ENCODE results near the gene KSR1. TPM values are rescaled to one million over a fixed set of nuclear protein-coding genes. Genes with fewer than 3 reads are reported as not detected.

Gene KSR1
- polyA plus RNA-seq, 1 experiment, result 28.2 TPM

DNA sequence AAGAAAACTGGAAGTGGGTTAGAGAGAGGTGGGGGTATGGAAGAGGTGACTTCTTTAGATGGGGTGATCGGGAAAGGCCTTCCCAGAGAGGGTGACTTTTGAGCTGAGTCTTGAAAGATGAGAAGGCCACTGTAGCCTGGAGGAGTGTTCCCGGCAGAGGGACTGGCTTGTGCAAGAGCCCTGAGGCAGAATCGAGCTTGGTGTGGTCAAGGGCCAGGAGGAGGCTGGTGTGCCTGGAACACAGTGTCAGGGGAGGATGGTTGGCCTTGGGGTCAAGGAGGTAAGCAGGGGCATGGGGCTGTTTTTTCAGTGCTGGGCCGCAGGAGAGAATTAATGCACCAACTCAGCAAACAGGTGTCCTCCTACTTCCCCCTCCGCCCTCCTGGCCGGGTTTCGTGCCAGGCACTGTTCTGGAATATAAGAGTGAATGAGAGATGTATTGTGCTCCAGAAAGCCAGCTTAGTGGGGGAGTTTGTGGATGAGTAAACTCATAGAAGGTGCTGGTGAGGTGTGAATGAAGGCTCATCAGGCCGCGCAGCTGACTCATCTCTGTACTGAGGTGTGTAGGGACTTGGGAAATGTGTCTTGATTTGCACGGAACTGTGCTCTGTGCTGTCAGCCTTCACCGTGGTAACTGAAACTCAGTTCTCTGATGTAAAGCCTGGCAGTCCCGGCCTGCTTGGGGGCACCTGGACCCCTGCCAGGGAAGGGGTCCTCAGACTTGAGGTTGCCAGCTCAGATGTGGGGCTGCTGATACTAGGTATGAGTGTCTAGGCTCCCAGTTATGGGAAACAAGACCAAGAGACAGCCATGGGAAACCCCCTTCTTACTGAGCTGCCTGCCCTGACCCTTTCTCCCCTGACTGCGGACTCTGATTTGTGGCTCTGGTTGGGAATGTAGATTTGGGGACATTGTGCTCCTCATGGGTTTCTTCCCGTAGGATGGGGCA, 15.3 kb downstream of the KSR1 start:
- no peaks in the 10 kb centered on the region for H3K9me3 ChIP-seq (ENCODE audit: control insufficient read depth, insufficient read depth, low read length)
- no peaks in the 10 kb centered on the region for H3K27me3 ChIP-seq (ENCODE audit: control insufficient read depth, insufficient read depth, low read length)
- DNase-seq (ENCODE audit: low read depth, low spot score), result no peak
- H3K27ac ChIP-seq (ENCODE audit: low read depth, low read length), result peak overlapping the region; percentile 21
- TF ChIP-seq CTCF (IDR thresholded peaks at IDR 0.05; ENCODE audit: low read depth, low read length), result no peak
- H3K4me3 ChIP-seq (ENCODE audit: low read depth, low read length), result no peak overlapping the region
- POLR2A ChIA-PET, result interaction anchor here (1.2 kb wide), 1 partner anchor 13 kb away, joined by 3 read pairs; no protein-coding TSS in a partner anchor
- CTCF ChIA-PET, result interaction anchor here (1.1 kb wide), 1 partner anchor 117 kb away, joined by 3 read pairs; no protein-coding TSS in a partner anchor

DNA sequence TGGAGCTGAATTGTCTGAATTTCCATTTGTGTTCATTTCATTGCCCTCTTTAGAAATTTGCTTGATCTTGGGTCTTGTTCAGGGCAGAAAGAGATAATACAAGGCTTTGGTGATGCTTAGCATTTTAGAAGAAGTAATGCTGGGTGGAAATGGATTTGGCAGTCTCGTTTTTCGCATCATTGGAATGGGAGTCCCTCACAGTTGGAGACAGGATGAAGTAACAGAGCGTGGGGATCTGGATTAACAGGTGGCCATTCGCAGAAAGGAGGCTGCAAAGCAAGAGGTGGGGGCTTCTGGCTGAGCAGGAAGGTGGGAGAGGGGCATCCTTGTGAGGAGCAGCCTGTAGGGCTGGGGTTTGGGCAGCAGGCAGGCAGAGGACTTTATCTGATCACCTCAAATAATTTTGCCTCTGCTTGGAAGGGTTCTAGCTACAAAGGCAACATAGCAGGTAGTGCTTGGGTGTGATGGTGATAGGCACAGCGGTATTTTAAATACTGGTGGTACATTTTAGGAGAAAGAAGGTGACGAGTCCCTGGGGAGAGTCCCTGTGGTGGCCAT, 17.0 kb downstream of the KSR1 start:
- no peaks in the 10 kb centered on the region for H3K27me3 ChIP-seq (ENCODE audit: control insufficient read depth, insufficient read depth, low read length)
- CTCF ChIA-PET, result interaction anchor here (1.8 kb wide), 1 partner anchor 126 kb away, joined by 7 read pairs; no protein-coding TSS in a partner anchor
- TF ChIP-seq CTCF (IDR thresholded peaks at IDR 0.05; ENCODE audit: low read depth, low read length), result no peak
- no peak overlapping the region for H3K4me3 ChIP-seq (ENCODE audit: low read depth, low read length)
- POLR2A ChIA-PET, result no interaction called here
- no peak overlapping the region for H3K27ac ChIP-seq (ENCODE audit: low read depth, low read length)
- no peaks in the 10 kb centered on the region for H3K9me3 ChIP-seq (ENCODE audit: control insufficient read depth, insufficient read depth, low read length)
- no peak for DNase-seq (ENCODE audit: low read depth, low spot score)

DNA sequence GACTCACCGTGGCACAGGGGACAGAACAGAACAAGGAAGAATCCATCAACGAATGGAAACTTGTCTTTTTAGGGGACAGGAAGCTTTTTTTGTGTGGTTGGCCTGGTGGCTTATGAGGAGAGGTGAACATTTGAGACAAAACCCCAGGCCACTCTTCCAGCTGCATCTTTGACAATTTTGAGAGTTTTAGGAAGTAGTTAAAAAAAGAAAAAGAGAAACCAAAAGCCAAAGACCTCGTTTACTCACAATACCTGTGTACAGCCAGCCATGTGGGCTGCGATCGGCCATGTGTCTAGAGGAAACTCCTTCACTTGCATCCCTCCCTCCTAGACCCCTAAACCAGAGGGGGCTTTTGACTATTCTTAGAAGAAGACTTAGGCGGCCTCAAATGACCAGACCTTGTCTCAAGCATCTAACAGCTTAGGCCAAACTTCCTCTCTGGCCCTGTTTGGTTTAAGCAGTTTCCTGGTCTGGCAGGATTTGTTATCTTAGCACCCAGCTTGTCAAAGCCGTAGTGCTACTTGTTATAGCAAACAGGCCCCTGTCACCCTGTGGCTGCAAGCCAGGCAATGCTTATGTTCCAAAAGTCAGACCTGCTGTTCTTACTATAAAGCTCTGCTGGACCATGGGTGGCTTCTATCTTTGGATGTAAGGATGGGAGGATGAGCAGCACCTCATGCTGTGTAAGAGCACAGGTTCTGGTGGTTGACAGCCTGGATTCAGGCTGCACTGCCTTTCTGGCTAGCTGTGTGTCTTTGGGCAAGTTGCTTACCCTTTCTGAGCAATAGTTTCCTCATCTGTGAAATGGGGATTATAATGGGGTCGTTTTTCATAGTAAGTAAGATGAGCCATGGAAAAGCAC, 17.7 kb downstream of the KSR1 start:
- no peaks in the 10 kb centered on the region for H3K27me3 ChIP-seq (ENCODE audit: control insufficient read depth, insufficient read depth, low read length)
- no peaks in the 10 kb centered on the region for H3K9me3 ChIP-seq (ENCODE audit: control insufficient read depth, insufficient read depth, low read length)
- no peak for TF ChIP-seq CTCF (IDR thresholded peaks at IDR 0.05; ENCODE audit: low read depth, low read length)
- ChIA-PET POLR2A (no interaction called here), CTCF (interaction anchor here (1.8 kb wide), 1 partner anchor 125 kb away, joined by 7 read pairs; no protein-coding TSS in a partner anchor)
- H3K4me3 ChIP-seq (ENCODE audit: low read depth, low read length), result no peak overlapping the region
- no peak for DNase-seq (ENCODE audit: low read depth, low spot score)
- H3K27ac ChIP-seq (ENCODE audit: low read depth, low read length), result no peak overlapping the region

GRCh38 chr17:27475070-27475673, 18.9 kb downstream of the KSR1 start:
- no peak for TF ChIP-seq CTCF (IDR thresholded peaks at IDR 0.05; ENCODE audit: low read depth, low read length)
- CTCF ChIA-PET, result interaction anchor here (1.0 to 1.8 kb wide), 2 partner anchors 99 to 124 kb away, joined by 3 to 7 read pairs; no protein-coding TSS in a partner anchor
- no peak overlapping the region for H3K4me3 ChIP-seq (ENCODE audit: low read depth, low read length)
- no peaks in the 10 kb centered on the region for H3K27me3 ChIP-seq (ENCODE audit: control insufficient read depth, insufficient read depth, low read length)
- no peak for DNase-seq (ENCODE audit: low read depth, low spot score)
- POLR2A ChIA-PET, result no interaction called here
- H3K9me3 ChIP-seq (ENCODE audit: control insufficient read depth, insufficient read depth, low read length), result no peaks in the 10 kb centered on the region
- no peak overlapping the region for H3K27ac ChIP-seq (ENCODE audit: low read depth, low read length)

All from AG04450 (cell line).